PC-9 (cell line): Measurements from ENCODE around the gene KITLG.

Experiments used
- EZH2 ChIP-seq: fragments of 200-600 bp; sonication (generic); IDR thresholded peaks from 2 replicates; pipeline ENCODE4 v1.8.0; 2017; ENCODE audit warnings: antibody characterized with exemption, low read depth
- TF ChIP-seq, protein P1 (sequence below): fragments of 200-600 bp; sonication (generic); conservative IDR thresholded peaks from 2 replicates; pipeline ENCODE4 v1.6.1; 2017; ENCODE audit warnings: mixed run types, antibody characterized with exemption, mild to moderate bottlenecking, moderate library complexity

DNA sequence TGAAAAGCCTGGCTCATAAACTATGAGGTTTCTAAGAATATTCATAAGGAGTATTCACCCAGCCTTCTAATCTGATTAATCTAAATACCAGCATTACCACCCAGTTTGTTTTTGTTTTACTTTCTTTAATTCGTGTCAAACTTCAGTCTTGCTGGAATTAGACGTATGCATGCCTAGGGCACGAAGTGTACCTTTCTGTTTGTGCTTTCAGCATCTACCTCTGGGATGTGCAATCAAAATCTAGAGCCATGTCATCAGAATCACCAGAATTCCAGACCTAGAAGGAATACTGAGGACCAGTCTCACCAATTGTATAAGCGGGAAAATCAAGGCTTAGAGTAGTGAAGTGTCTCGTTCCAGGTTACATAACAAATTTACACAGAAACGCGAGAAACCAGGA is 57.3 kb downstream of the KITLG start:
- TF ChIP-seq, protein P1, sequence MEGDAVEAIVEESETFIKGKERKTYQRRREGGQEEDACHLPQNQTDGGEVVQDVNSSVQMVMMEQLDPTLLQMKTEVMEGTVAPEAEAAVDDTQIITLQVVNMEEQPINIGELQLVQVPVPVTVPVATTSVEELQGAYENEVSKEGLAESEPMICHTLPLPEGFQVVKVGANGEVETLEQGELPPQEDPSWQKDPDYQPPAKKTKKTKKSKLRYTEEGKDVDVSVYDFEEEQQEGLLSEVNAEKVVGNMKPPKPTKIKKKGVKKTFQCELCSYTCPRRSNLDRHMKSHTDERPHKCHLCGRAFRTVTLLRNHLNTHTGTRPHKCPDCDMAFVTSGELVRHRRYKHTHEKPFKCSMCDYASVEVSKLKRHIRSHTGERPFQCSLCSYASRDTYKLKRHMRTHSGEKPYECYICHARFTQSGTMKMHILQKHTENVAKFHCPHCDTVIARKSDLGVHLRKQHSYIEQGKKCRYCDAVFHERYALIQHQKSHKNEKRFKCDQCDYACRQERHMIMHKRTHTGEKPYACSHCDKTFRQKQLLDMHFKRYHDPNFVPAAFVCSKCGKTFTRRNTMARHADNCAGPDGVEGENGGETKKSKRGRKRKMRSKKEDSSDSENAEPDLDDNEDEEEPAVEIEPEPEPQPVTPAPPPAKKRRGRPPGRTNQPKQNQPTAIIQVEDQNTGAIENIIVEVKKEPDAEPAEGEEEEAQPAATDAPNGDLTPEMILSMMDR, result no peak
- TF ChIP-seq EZH2, result no peak
